ENCODE results near the gene NCK2.
"Not testable (repeated sequence)": the region's sequence is repeated elsewhere in the genome, so short reads cannot be mapped to it uniquely, and the experiment has no call there.

Gene NCK2

GRCh38 chr2:105893011-105893995 is 148.6 kb downstream of the NCK2 start:
- H3K27ac ChIP-seq (ENCODE audit: low read depth, low read length) = no peak overlapping the region
- no peaks in the 10 kb centered on the region for H3K4me1 ChIP-seq (ENCODE audit: control insufficient read depth in 1 of 2, insufficient read depth in 2 of 2, low read length in 2 of 2)
- no peak overlapping the region for H3K9ac ChIP-seq (ENCODE audit: low read depth in 1 of 2, low read length in 2 of 2)
- peaks cover 22 to 46% of the 10 kb centered on the region in 2 donors for H3K36me3 ChIP-seq (ENCODE audit: control insufficient read depth in 1 of 2, insufficient read depth in 2 of 2, low read length in 2 of 2)
- H3K27me3 ChIP-seq (ENCODE audit: control insufficient read depth in 1 of 2, insufficient read depth in 2 of 2, low read length in 2 of 2) = no peaks in the 10 kb centered on the region
- H3K4me3 ChIP-seq (ENCODE audit: low read depth in 1 of 2, low read length in 2 of 2) = no peak overlapping the region
- H3K9me3 ChIP-seq (ENCODE audit: control insufficient read depth in 1 of 2, low read length in 2 of 2) = peaks cover 0 to 9% of the 10 kb centered on the region in 2 donors

- Histone ChIP-seq H3K4me1 (ENCODE audit: control insufficient read depth in 1 of 2, insufficient read depth in 2 of 2, low read length in 2 of 2) (no peaks in the 10 kb centered on the region), H3K36me3 (ENCODE audit: control insufficient read depth in 1 of 2, insufficient read depth in 2 of 2, low read length in 2 of 2) (peaks cover 15 to 37% of the 10 kb centered on the region in 2 donors), H3K9me3 (ENCODE audit: control insufficient read depth in 1 of 2, low read length in 2 of 2) (no peaks in the 10 kb centered on the region), H3K9ac (ENCODE audit: low read depth in 1 of 2, low read length in 2 of 2) (no peak overlapping the region), H3K27me3 (ENCODE audit: control insufficient read depth in 1 of 2, insufficient read depth in 2 of 2, low read length in 2 of 2) (no peaks in the 10 kb centered on the region), H3K27ac (ENCODE audit: low read depth, low read length) (no peak overlapping the region), H3K4me3 (ENCODE audit: low read depth in 1 of 2, low read length in 2 of 2) (no peak overlapping the region)
Observed at GRCh38 chr2:105894327-105894944, 149.7 kb downstream of the NCK2 start.

- Histone ChIP-seq H3K4me3 (ENCODE audit: low read depth in 1 of 2, low read length in 2 of 2) (no peak overlapping the region), H3K27me3 (ENCODE audit: control insufficient read depth in 1 of 2, insufficient read depth in 2 of 2, low read length in 2 of 2) (no peaks in the 10 kb centered on the region), H3K27ac (ENCODE audit: low read depth, low read length) (no peak overlapping the region), H3K4me1 (ENCODE audit: control insufficient read depth in 1 of 2, insufficient read depth in 2 of 2, low read length in 2 of 2) (no peaks in the 10 kb centered on the region), H3K9me3 (ENCODE audit: control insufficient read depth in 1 of 2, low read length in 2 of 2) (no peaks in the 10 kb centered on the region), H3K9ac (ENCODE audit: low read depth in 1 of 2, low read length in 2 of 2) (no peak overlapping the region), H3K36me3 (ENCODE audit: control insufficient read depth in 1 of 2, insufficient read depth in 2 of 2, low read length in 2 of 2) (peaks cover 15 to 34% of the 10 kb centered on the region in 2 donors)
Observed at GRCh38 chr2:105895990-105896764, 151.5 kb downstream of the NCK2 start.

- Histone ChIP-seq H3K36me3 (ENCODE audit: control insufficient read depth in 1 of 2, insufficient read depth in 2 of 2, low read length in 2 of 2) (peaks cover 15 to 34% of the 10 kb centered on the region in 2 donors), H3K27me3 (ENCODE audit: control insufficient read depth in 1 of 2, insufficient read depth in 2 of 2, low read length in 2 of 2) (no peaks in the 10 kb centered on the region), H3K4me3 (ENCODE audit: low read depth in 1 of 2, low read length in 2 of 2) (no peak overlapping the region), H3K4me1 (ENCODE audit: control insufficient read depth in 1 of 2, insufficient read depth in 2 of 2, low read length in 2 of 2) (no peaks in the 10 kb centered on the region), H3K9ac (ENCODE audit: low read depth in 1 of 2, low read length in 2 of 2) (no peak overlapping the region), H3K27ac (ENCODE audit: low read depth, low read length) (no peak overlapping the region), H3K9me3 (ENCODE audit: control insufficient read depth in 1 of 2, low read length in 2 of 2) (no peaks in the 10 kb centered on the region)
Observed at GRCh38 chr2:105896765-105897163, 152.1 kb downstream of the NCK2 start.

- H3K9ac ChIP-seq (ENCODE audit: low read depth in 1 of 2, low read length in 2 of 2); H3K27me3 ChIP-seq (ENCODE audit: control insufficient read depth in 1 of 2, insufficient read depth in 2 of 2, low read length in 2 of 2); H3K4me1 ChIP-seq (ENCODE audit: control insufficient read depth in 1 of 2, insufficient read depth in 2 of 2, low read length in 2 of 2); H3K9me3 ChIP-seq (ENCODE audit: control insufficient read depth in 1 of 2, low read length in 2 of 2); H3K27ac ChIP-seq (ENCODE audit: low read depth, low read length); H3K4me3 ChIP-seq (ENCODE audit: low read depth in 1 of 2, low read length in 2 of 2): not testable (repeated sequence)
- peaks cover 15 to 33% of the 10 kb centered on the region in 2 donors for H3K36me3 ChIP-seq (ENCODE audit: control insufficient read depth in 1 of 2, insufficient read depth in 2 of 2, low read length in 2 of 2)
Observed at GRCh38 chr2:105897694-105898093, 153.0 kb downstream of the NCK2 start.

- Histone ChIP-seq H3K9ac (ENCODE audit: low read depth in 1 of 2, low read length in 2 of 2) (no peak overlapping the region), H3K9me3 (ENCODE audit: control insufficient read depth in 1 of 2, low read length in 2 of 2) (no peaks in the 10 kb centered on the region), H3K4me1 (ENCODE audit: control insufficient read depth in 1 of 2, insufficient read depth in 2 of 2, low read length in 2 of 2) (no peaks in the 10 kb centered on the region), H3K27me3 (ENCODE audit: control insufficient read depth in 1 of 2, insufficient read depth in 2 of 2, low read length in 2 of 2) (no peaks in the 10 kb centered on the region), H3K4me3 (ENCODE audit: low read depth in 1 of 2, low read length in 2 of 2) (no peak overlapping the region), H3K36me3 (ENCODE audit: control insufficient read depth in 1 of 2, insufficient read depth in 2 of 2, low read length in 2 of 2) (no peaks in the 10 kb centered on the region), H3K27ac (ENCODE audit: low read depth, low read length) (no peak overlapping the region)
Observed at GRCh38 chr2:105903051-105903674, 158.5 kb downstream of the NCK2 start.

- no peaks in the 10 kb centered on the region for H3K27me3 ChIP-seq (ENCODE audit: control insufficient read depth in 1 of 2, insufficient read depth in 2 of 2, low read length in 2 of 2)
- H3K9me3 ChIP-seq (ENCODE audit: control insufficient read depth in 1 of 2, low read length in 2 of 2) = no peaks in the 10 kb centered on the region
- H3K27ac ChIP-seq (ENCODE audit: low read depth, low read length) = no peak overlapping the region
- H3K4me1 ChIP-seq (ENCODE audit: control insufficient read depth in 1 of 2, insufficient read depth in 2 of 2, low read length in 2 of 2) = no peaks in the 10 kb centered on the region
- H3K36me3 ChIP-seq (ENCODE audit: control insufficient read depth in 1 of 2, insufficient read depth in 2 of 2, low read length in 2 of 2) = no peaks in the 10 kb centered on the region
- H3K4me3 ChIP-seq (ENCODE audit: low read depth in 1 of 2, low read length in 2 of 2) = no peak overlapping the region
- no peak overlapping the region for H3K9ac ChIP-seq (ENCODE audit: low read depth in 1 of 2, low read length in 2 of 2)
Observed at GRCh38 chr2:105904938-105905337, 160.2 kb downstream of the NCK2 start.

GRCh38 chr2:105906481-105906880 is 161.8 kb downstream of the NCK2 start:
- Histone ChIP-seq H3K9me3 (ENCODE audit: control insufficient read depth in 1 of 2, low read length in 2 of 2) (no peaks in the 10 kb centered on the region), H3K4me1 (ENCODE audit: control insufficient read depth in 1 of 2, insufficient read depth in 2 of 2, low read length in 2 of 2) (no peaks in the 10 kb centered on the region), H3K9ac (ENCODE audit: low read depth in 1 of 2, low read length in 2 of 2) (no peak overlapping the region), H3K27me3 (ENCODE audit: control insufficient read depth in 1 of 2, insufficient read depth in 2 of 2, low read length in 2 of 2) (no peaks in the 10 kb centered on the region), H3K36me3 (ENCODE audit: control insufficient read depth in 1 of 2, insufficient read depth in 2 of 2, low read length in 2 of 2) (no peaks in the 10 kb centered on the region), H3K27ac (ENCODE audit: low read depth, low read length) (no peak overlapping the region), H3K4me3 (ENCODE audit: low read depth in 1 of 2, low read length in 2 of 2) (no peak overlapping the region)

GRCh38 chr2:105907184-105907583 is 162.5 kb downstream of the NCK2 start:
- Histone ChIP-seq H3K9ac (ENCODE audit: low read depth in 1 of 2, low read length in 2 of 2) (no peak overlapping the region), H3K36me3 (ENCODE audit: control insufficient read depth in 1 of 2, insufficient read depth in 2 of 2, low read length in 2 of 2) (no peaks in the 10 kb centered on the region), H3K4me3 (ENCODE audit: low read depth in 1 of 2, low read length in 2 of 2) (no peak overlapping the region), H3K27me3 (ENCODE audit: control insufficient read depth in 1 of 2, insufficient read depth in 2 of 2, low read length in 2 of 2) (no peaks in the 10 kb centered on the region), H3K9me3 (ENCODE audit: control insufficient read depth in 1 of 2, low read length in 2 of 2) (no peaks in the 10 kb centered on the region), H3K27ac (ENCODE audit: low read depth, low read length) (no peak overlapping the region), H3K4me1 (ENCODE audit: control insufficient read depth in 1 of 2, insufficient read depth in 2 of 2, low read length in 2 of 2) (no peaks in the 10 kb centered on the region)

Measured in duodenal mucosa (tissue), 2 donors.